ENCODE data around the gene SLC37A3.
"Not testable (repeated sequence)": the region's sequence is repeated elsewhere in the genome, so short reads cannot be mapped to it uniquely, and the experiment has no call there.

The SLC37A3 gene

DNA sequence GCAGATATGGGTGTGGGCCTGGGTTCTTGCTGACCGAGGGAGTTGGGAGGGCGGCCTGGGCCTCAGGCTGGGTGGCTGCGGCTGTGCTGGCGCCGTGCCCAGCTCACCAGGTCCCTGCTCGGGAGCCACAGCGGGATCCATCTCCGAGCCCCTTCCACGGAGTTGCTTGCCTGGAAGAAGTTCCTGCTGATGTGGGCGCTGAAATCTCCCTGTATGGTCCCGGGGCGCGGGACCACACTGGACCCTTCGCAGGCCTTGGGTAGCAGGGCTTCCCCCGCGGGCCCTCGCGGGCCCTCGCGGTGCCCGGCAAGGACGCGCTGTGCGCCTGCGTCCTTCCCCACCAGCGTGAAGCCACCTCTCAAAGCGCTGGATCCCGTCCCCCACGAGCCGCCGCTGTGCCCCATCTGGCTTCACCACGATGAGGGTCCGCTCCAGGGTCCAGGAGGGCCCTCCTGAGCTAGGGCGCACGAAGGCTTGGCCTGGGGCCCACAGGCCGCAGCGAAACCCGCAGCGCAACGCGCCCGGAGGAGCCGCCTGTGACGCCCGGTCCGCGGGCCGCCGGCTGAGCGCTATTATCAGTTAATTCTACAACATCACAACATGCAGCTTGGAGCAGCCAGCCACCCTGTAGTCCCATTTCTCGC, 37.0 kb upstream of the SLC37A3 start:
- TF ChIP-seq, protein P1, sequence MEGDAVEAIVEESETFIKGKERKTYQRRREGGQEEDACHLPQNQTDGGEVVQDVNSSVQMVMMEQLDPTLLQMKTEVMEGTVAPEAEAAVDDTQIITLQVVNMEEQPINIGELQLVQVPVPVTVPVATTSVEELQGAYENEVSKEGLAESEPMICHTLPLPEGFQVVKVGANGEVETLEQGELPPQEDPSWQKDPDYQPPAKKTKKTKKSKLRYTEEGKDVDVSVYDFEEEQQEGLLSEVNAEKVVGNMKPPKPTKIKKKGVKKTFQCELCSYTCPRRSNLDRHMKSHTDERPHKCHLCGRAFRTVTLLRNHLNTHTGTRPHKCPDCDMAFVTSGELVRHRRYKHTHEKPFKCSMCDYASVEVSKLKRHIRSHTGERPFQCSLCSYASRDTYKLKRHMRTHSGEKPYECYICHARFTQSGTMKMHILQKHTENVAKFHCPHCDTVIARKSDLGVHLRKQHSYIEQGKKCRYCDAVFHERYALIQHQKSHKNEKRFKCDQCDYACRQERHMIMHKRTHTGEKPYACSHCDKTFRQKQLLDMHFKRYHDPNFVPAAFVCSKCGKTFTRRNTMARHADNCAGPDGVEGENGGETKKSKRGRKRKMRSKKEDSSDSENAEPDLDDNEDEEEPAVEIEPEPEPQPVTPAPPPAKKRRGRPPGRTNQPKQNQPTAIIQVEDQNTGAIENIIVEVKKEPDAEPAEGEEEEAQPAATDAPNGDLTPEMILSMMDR (IDR thresholded peaks at IDR 0.05; ENCODE audit: insufficient read depth, low read depth, low read length, missing control alignments) = no peak
- no peak for DNase-seq (ENCODE audit: low read depth)
- H3K4me3 ChIP-seq (ENCODE audit: low read depth, low read length) = no peak overlapping the region

DNA sequence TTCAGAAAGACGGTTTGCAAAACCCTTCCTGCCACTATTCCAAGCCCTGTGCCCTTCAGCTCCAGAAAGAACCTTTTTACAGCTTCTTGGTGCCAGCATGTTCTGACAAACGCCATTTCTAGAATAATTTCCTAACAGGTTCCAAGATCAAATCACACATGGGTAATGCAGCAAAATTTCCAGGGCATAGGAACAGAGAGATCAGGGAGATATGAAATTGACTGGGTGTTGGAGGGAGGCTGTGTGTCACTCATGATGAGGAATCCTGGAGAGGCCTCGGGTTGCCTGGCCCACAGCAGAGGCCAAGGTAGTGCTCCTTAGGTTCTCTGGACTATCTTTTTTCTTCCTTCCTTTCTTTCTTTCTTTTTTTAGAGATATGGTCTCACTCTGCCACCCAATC, 35.1 kb upstream of the SLC37A3 start:
- TF ChIP-seq, protein P1 (IDR thresholded peaks at IDR 0.05; ENCODE audit: insufficient read depth, low read depth, low read length, missing control alignments) = no peak

DNA sequence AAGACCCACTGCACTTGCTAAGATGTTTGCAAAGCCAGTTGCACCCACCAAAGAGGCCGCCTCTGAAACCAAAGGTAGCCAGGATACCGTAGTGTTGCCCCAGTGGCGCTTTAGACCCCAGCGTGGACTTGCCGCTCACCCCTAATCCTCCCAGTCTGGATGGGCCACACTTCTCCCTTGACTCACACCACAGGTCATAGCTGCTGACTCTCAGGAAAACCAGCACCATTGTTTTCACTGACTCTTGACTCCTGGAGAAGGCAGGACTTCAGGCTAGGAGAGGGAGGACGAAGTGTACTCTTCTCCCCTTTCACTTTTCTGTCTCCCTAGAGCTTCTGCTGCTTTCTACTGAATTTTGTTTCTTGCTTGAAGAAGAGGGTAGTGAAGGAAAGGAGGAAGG, 27.8 kb upstream of the SLC37A3 start:
- TF ChIP-seq, protein P1 (IDR thresholded peaks at IDR 0.05; ENCODE audit: insufficient read depth, low read depth, low read length, missing control alignments) = no peak
- H3K4me3 ChIP-seq (ENCODE audit: low read depth, low read length) = no peak overlapping the region
- no peak for DNase-seq (ENCODE audit: low read depth)

More for the DNA sequence above, 35.1 kb upstream of the SLC37A3 start:
- H3K4me3 ChIP-seq (ENCODE audit: low read depth, low read length) = no peak overlapping the region
- DNase-seq (ENCODE audit: low read depth) = no peak

DNA sequence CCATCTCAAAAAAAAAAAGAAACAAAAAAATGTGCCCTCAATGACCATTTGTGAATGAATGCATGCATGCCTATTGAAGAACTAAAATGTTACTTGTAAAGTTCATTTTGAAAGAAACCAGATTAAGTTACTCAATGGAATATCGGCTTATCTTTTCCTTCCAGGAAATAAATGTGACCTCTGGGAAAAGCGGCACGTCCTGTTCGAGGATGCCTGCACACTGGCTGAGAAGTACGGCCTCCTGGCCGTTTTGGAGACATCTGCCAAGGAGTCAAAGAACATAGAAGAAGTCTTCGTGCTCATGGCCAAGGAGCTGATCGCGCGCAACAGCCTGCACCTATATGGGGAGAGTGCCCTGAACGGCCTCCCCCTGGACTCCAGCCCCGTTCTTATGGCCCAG, 27.4 kb upstream of the SLC37A3 start:
- TF ChIP-seq, protein P1 (IDR thresholded peaks at IDR 0.05; ENCODE audit: insufficient read depth, low read depth, low read length, missing control alignments) = no peak
- DNase-seq (ENCODE audit: low read depth) = no peak
- H3K4me3 ChIP-seq (ENCODE audit: low read depth, low read length) = no peak overlapping the region

DNA sequence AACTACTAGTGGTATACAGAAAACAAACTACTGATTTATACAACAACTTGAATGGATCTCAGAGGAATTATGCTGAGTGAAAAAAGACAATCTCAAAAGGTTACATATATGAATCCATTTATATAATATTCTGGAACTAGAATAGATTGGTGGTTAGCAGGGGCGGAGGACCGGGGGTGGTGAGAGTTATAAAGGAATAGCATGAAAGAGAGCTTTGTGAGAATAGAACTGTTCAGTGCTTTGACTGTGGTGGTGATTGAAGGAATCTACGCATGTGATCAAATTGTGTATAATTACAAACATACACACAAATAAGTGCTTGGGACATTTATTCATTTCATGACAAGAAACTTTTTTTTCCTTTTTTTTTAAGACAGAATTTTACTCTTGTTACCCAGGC, 25.2 kb upstream of the SLC37A3 start:
- no peak for DNase-seq (ENCODE audit: low read depth)
- TF ChIP-seq, protein P1 (IDR thresholded peaks at IDR 0.05; ENCODE audit: insufficient read depth, low read depth, low read length, missing control alignments) = no peak
- no peak overlapping the region for H3K4me3 ChIP-seq (ENCODE audit: low read depth, low read length)

DNA sequence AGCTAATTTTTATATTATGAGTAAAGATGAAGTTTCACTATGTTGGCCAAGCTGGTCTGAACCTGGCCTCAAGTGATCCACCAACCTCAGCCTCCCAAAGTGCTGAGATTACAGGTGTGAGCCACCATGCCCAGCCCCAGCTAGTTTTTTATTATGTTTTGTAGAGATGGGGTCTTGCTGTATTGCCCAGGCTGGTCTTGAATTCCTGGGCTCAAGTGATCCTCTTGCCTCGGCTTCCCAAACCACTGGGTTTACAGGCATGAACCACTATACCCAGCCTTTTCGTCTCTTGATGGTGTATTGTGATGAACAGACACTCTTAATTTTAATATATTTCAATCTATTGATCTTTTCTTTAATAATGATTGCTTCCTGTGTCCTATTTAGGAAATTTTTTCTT, 23.2 kb upstream of the SLC37A3 start:
- TF ChIP-seq, protein P1 (IDR thresholded peaks at IDR 0.05; ENCODE audit: insufficient read depth, low read depth, low read length, missing control alignments) = no peak

DNA sequence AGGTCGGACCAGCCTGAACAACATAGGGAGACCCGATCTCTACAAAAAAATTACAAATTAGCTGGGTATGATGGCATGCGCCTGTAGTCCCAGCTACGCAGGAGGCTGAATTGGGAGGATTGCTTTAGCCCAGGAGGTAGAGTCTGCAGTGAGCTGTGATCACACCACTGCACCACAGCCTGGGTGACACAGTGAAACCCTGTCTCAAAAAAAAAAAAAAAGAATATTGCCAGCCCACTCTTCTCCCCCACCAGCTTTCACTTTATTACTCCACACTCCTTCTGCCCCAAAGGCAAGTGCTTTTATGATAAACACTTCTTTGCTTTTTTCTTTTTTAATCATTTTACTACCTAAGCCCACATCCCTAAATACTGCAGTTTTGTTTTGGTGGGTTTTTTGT, 20.3 kb upstream of the SLC37A3 start:
- no peak for DNase-seq (ENCODE audit: low read depth)
- TF ChIP-seq, protein P1 (IDR thresholded peaks at IDR 0.05; ENCODE audit: insufficient read depth, low read depth, low read length, missing control alignments) = no peak
- no peak overlapping the region for H3K4me3 ChIP-seq (ENCODE audit: low read depth, low read length)

More for the DNA sequence above, 23.2 kb upstream of the SLC37A3 start:
- no peak for DNase-seq (ENCODE audit: low read depth)
- no peak overlapping the region for H3K4me3 ChIP-seq (ENCODE audit: low read depth, low read length)

DNA sequence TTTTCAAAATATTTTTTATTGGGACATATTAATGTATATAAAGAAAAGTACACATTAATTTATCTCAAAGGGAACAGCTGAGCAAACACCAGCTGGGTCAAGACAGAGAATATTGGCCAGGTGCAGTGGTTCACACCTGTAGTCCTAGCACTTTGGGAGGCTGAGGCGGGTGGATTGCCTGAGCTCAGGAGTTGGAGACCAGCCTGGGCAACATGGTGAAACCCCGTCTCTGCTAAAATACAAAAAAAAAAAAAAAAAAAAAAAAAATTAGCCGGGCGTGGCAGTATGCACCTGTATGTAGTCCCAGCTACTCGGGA, 19.8 kb upstream of the SLC37A3 start:
- not testable (repeated sequence) for H3K4me3 ChIP-seq (ENCODE audit: low read depth, low read length); DNase-seq (ENCODE audit: low read depth)

All from GM12865 (cell line).